ENCODE data around the gene CLDN18.

The CLDN18 gene

DNA sequence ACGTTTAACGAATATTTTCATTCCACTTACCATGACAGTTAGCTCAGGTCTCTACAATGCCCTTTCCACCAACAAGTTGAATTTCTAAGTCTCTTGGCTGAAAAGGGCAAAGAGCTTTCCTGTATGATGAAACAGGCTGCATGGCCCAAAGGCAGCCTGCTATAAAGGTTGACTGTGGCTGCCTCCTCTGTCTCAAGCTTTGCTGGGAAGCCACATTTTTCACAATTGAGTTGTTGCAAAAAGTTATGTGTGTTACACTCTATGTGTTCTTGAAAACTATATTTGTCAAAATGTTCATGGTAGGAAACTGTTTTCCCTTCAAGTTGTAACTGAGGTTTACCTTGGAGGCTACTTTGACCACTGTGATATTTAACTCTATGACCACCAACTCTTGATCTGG, 56.0 kb downstream of the CLDN18 start:
- no peaks in the 10 kb centered on the region for H3K9me3 ChIP-seq (ENCODE audit: insufficient read depth, low read depth, low read length)
- H3K9ac ChIP-seq (ENCODE audit: low read depth, low read length), result no peak overlapping the region
- H3K4me1 ChIP-seq (ENCODE audit: insufficient read depth, low read length), result no peaks in the 10 kb centered on the region
- peaks cover 56% of the 10 kb centered on the region for H3K36me3 ChIP-seq (ENCODE audit: insufficient read depth, low read length)
- H3K4me3 ChIP-seq (ENCODE audit: low read length), result no peak overlapping the region
- 97% methylated on average over 2 of the region's 2 CpGs for WGBS
- H3K27me3 ChIP-seq (ENCODE audit: insufficient read depth, low read length), result no peaks in the 10 kb centered on the region
- H3K27ac ChIP-seq (ENCODE audit: low read depth, low read length), result no peak overlapping the region

DNA sequence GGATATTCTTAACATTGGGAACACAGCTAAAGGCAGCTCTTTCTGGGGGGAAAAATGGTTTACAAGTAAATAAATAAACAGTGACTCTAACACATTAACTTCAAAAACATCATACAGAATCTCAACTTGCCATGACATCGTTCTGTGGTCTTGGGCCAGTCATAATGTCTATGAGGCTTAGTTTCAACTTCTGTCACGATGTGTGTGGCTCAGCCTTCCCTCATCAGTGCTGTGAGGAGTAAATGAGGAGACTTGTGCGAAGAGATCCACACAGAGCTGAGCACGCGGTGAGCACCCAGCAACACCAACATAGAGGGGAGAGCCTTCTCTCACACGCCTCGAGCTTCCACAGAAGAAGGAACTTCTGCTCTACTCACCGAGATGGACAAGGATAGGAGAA, 56.4 kb downstream of the CLDN18 start:
- H3K36me3 ChIP-seq (ENCODE audit: insufficient read depth, low read length), result peaks cover 60% of the 10 kb centered on the region
- H3K27me3 ChIP-seq (ENCODE audit: insufficient read depth, low read length), result no peaks in the 10 kb centered on the region
- no peak overlapping the region for H3K4me3 ChIP-seq (ENCODE audit: low read length)
- H3K9ac ChIP-seq (ENCODE audit: low read depth, low read length), result no peak overlapping the region
- H3K9me3 ChIP-seq (ENCODE audit: insufficient read depth, low read depth, low read length), result no peaks in the 10 kb centered on the region
- H3K4me1 ChIP-seq (ENCODE audit: insufficient read depth, low read length), result no peaks in the 10 kb centered on the region
- 96% methylated on average over 8 of the region's 8 CpGs for WGBS
- no peak overlapping the region for H3K27ac ChIP-seq (ENCODE audit: low read depth, low read length)

DNA sequence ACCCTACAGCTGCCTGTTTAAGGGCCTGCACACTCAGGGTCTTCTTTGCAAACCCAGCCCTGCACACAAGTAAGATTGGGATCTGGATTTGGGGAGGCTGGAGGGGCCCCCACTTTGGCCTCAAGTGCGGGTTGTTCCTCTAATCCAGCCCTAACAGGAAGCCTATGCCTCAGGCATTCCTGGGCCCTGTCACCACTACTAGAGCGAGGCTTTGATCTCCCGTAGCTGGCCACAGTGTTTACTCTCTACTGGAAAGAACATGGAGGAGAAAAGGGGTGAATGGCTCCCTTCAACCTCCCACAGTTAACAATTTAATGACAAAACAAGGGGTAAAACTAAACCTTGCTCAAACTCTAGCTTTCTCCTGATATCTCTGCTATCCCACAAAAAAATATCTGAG, 57.0 kb downstream of the CLDN18 start:
- H3K9me3 ChIP-seq (ENCODE audit: insufficient read depth, low read depth, low read length), result no peaks in the 10 kb centered on the region
- H3K9ac ChIP-seq (ENCODE audit: low read depth, low read length), result no peak overlapping the region
- 95% methylated on average over 1 of the region's 3 CpGs for WGBS
- no peak overlapping the region for H3K4me3 ChIP-seq (ENCODE audit: low read length)
- no peaks in the 10 kb centered on the region for H3K4me1 ChIP-seq (ENCODE audit: insufficient read depth, low read length)
- H3K27me3 ChIP-seq (ENCODE audit: insufficient read depth, low read length), result no peaks in the 10 kb centered on the region
- peaks cover 60% of the 10 kb centered on the region for H3K36me3 ChIP-seq (ENCODE audit: insufficient read depth, low read length)
- H3K27ac ChIP-seq (ENCODE audit: low read depth, low read length), result no peak overlapping the region

DNA sequence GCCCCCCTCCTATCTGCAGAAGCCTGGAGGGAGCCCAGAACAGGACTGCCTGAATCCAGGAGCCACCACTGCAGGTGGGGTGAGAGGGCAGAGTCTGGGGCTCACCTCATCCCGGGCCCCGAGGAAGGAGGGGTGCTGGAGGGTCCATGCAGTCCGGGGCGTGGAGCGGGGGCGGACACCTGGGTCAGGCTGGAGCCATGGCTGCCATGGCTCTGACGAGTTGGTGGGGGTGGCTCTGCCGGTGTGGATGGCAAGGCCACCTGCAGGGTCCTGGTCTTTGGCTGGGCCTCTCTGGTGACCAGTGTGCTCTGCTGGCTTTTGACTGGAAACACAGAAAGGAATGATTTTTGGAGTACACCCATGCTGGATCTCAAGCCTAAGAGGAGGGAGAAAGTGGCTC, 58.1 kb downstream of the CLDN18 start:
- Histone ChIP-seq H3K9me3 (ENCODE audit: insufficient read depth, low read depth, low read length) (no peaks in the 10 kb centered on the region), H3K27ac (ENCODE audit: low read depth, low read length) (no peak overlapping the region), H3K36me3 (ENCODE audit: insufficient read depth, low read length) (peaks cover 53% of the 10 kb centered on the region), H3K4me1 (ENCODE audit: insufficient read depth, low read length) (0 out of 2 replicates have a peak, but pooled peaks cover 3% of the 10 kb centered on the region), H3K27me3 (ENCODE audit: insufficient read depth, low read length) (no peaks in the 10 kb centered on the region), H3K4me3 (ENCODE audit: low read length) (no peak overlapping the region), H3K9ac (ENCODE audit: low read depth, low read length) (no peak overlapping the region)
- WGBS, result 83% methylated on average over 8 of the region's 8 CpGs

GRCh38 chr3:138068579-138069174, 58.7 kb downstream of the CLDN18 start:
- WGBS, result 44% methylated on average over 14 of the region's 14 CpGs
- Histone ChIP-seq H3K4me3 (ENCODE audit: low read length) (no peak overlapping the region), H3K36me3 (ENCODE audit: insufficient read depth, low read length) (peaks cover 48% of the 10 kb centered on the region), H3K9me3 (ENCODE audit: insufficient read depth, low read depth, low read length) (no peaks in the 10 kb centered on the region), H3K27ac (ENCODE audit: low read depth, low read length) (no peak overlapping the region), H3K4me1 (ENCODE audit: insufficient read depth, low read length) (0 out of 2 replicates have a peak, but pooled peaks cover 3% of the 10 kb centered on the region), H3K27me3 (ENCODE audit: insufficient read depth, low read length) (no peaks in the 10 kb centered on the region), H3K9ac (ENCODE audit: low read depth, low read length) (no peak overlapping the region)

- no peak overlapping the region for H3K9ac ChIP-seq (ENCODE audit: low read depth, low read length)
- 0 out of 2 replicates have a peak, but pooled peaks cover 3% of the 10 kb centered on the region for H3K4me1 ChIP-seq (ENCODE audit: insufficient read depth, low read length)
- no peaks in the 10 kb centered on the region for H3K9me3 ChIP-seq (ENCODE audit: insufficient read depth, low read depth, low read length)
- H3K4me3 ChIP-seq (ENCODE audit: low read length), result no peak overlapping the region
- peaks cover 35% of the 10 kb centered on the region for H3K36me3 ChIP-seq (ENCODE audit: insufficient read depth, low read length)
- no peaks in the 10 kb centered on the region for H3K27me3 ChIP-seq (ENCODE audit: insufficient read depth, low read length)
- WGBS, result 88% methylated on average over 4 of the region's 4 CpGs
- H3K27ac ChIP-seq (ENCODE audit: low read depth, low read length), result no peak overlapping the region
These were observed 60.0 kb downstream of the CLDN18 start for GRCh38 chr3:138070006-138070405.

DNA sequence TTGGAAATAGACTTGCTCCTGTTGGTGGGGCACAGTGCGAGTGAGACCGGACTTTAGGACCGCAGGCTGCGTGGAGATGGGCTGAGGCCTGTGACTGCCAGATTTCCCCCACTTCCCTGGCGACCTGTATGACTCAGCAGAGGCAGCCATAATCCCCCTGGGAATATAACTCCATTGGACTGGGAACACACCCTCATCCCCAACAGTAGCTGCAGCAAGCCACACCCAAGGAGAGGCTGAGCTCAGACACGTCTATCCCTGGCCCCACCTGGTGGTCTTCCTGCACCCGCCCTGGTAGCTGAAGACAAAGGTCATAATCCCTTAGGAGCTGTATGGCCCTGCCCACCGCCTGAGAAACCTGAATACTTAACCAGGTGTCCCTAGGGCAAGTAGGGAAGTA, 62.8 kb downstream of the CLDN18 start:
- Histone ChIP-seq H3K27ac (ENCODE audit: low read depth, low read length) (peak overlapping the region; percentile 30; the same call in 1 of the 2 replicates), H3K36me3 (ENCODE audit: insufficient read depth, low read length) (peaks cover 35% of the 10 kb centered on the region)

GRCh38 chr3:138078096-138078495, 68.1 kb downstream of the CLDN18 start:
- peaks cover 19% of the 10 kb centered on the region; the same call in 1 of the 2 replicates for H3K4me1 ChIP-seq (ENCODE audit: insufficient read depth, low read length)
- peaks cover 51% of the 10 kb centered on the region for H3K36me3 ChIP-seq (ENCODE audit: insufficient read depth, low read length)

More for the DNA sequence above, 62.8 kb downstream of the CLDN18 start:
- Histone ChIP-seq H3K9ac (ENCODE audit: low read depth, low read length) (peak overlapping the region; percentile 31; the same call in 1 of the 2 replicates), H3K4me1 (ENCODE audit: insufficient read depth, low read length) (0 out of 2 replicates have a peak, but pooled peaks cover 3% of the 10 kb centered on the region), H3K27me3 (ENCODE audit: insufficient read depth, low read length) (no peaks in the 10 kb centered on the region), H3K4me3 (ENCODE audit: low read length) (no peak overlapping the region), H3K9me3 (ENCODE audit: insufficient read depth, low read depth, low read length) (no peaks in the 10 kb centered on the region)
- WGBS, result 81% methylated on average over 8 of the region's 8 CpGs

DNA sequence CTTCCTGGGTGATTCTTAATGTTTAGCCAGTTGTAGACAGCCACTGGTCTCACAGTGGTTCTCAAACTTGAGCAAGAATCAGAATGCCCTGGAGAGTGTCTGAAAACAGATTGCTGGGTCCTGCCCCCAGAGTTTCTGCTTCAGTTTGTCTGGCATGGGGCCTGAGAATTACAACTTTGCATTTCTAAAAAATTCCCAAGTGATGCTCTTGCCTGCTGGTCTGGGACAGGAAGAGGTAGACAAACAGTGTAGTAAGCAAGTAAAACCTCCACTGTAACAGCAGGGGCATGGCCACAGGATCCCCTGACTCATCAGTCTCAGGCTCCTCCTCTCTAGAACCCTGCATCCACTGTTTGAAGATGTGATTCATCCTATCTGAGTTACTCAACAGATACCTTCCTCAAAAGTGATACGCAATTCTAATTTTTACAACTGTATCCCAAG, 69.0 kb downstream of the CLDN18 start:
- H3K27me3 ChIP-seq (ENCODE audit: insufficient read depth, low read length), result no peaks in the 10 kb centered on the region
- no peak overlapping the region for H3K4me3 ChIP-seq (ENCODE audit: low read length)
- H3K9ac ChIP-seq (ENCODE audit: low read depth, low read length), result no peak overlapping the region
- 17% methylated on average over 1 of the region's 1 CpG for WGBS
- H3K36me3 ChIP-seq (ENCODE audit: insufficient read depth, low read length), result peaks cover 59% of the 10 kb centered on the region
- H3K9me3 ChIP-seq (ENCODE audit: insufficient read depth, low read depth, low read length), result no peaks in the 10 kb centered on the region
- H3K4me1 ChIP-seq (ENCODE audit: insufficient read depth, low read length), result peaks cover 21% of the 10 kb centered on the region; the same call in 1 of the 2 replicates
- peak overlapping the region; percentile 40; the same call in 1 of the 2 replicates for H3K27ac ChIP-seq (ENCODE audit: low read depth, low read length)

More at GRCh38 chr3:138078096-138078495, 68.1 kb downstream of the CLDN18 start:
- whole genome bisulfite sequencing, result 83% methylated on average over 4 of the region's 4 CpGs
- H3K9me3 ChIP-seq (ENCODE audit: insufficient read depth, low read depth, low read length), result no peaks in the 10 kb centered on the region
- no peak overlapping the region for H3K27ac ChIP-seq (ENCODE audit: low read depth, low read length)
- no peak overlapping the region for H3K9ac ChIP-seq (ENCODE audit: low read depth, low read length)
- no peak overlapping the region for H3K4me3 ChIP-seq (ENCODE audit: low read length)
- no peaks in the 10 kb centered on the region for H3K27me3 ChIP-seq (ENCODE audit: insufficient read depth, low read length)

GRCh38 chr3:138079901-138080300, 69.9 kb downstream of the CLDN18 start:
- Histone ChIP-seq H3K27me3 (ENCODE audit: insufficient read depth, low read length) (no peaks in the 10 kb centered on the region), H3K4me1 (ENCODE audit: insufficient read depth, low read length) (peaks cover 21% of the 10 kb centered on the region; the same call in 1 of the 2 replicates), H3K9ac (ENCODE audit: low read depth, low read length) (no peak overlapping the region), H3K9me3 (ENCODE audit: insufficient read depth, low read depth, low read length) (no peaks in the 10 kb centered on the region), H3K27ac (ENCODE audit: low read depth, low read length) (no peak overlapping the region), H3K36me3 (ENCODE audit: insufficient read depth, low read length) (peaks cover 68% of the 10 kb centered on the region), H3K4me3 (ENCODE audit: low read length) (no peak overlapping the region)
- WGBS, result 84% methylated on average over 5 of the region's 5 CpGs

DNA sequence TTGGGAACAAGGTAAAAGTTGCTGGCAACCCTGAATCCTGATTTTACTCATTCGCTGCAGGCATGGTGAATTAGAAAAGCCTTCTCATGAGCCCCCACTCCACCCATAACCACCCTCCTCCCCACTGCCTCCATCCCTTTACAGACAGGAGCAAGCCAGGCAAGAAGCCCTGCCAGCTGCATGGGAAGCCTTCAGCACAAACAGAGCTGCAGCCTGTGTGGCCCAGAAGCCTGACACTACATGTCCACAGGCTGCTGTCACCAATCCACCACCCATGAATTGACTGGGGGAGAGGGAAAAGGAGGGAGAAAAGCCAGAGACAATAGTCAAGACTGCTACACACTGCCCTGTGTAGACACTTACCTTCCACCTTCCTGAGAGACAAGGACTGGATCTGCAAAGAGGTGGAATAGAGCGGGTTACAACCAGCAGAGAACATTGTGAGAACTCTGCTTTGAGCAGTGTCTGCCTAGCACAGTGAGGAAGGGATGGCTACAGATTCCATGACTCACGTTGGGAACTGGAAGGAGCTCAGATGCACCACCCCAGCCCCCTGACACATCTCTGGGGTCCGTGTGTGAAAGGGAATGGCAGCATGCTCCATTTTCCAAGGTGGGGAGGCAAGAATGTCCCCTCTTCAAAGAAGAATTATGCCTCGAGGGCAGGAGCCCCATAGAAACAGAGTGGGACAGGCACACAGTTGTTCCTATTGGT, 71.6 kb downstream of the CLDN18 start:
- H3K9me3 ChIP-seq (ENCODE audit: insufficient read depth, low read depth, low read length), result no peaks in the 10 kb centered on the region
- peaks cover 64% of the 10 kb centered on the region for H3K36me3 ChIP-seq (ENCODE audit: insufficient read depth, low read length)
- no peak overlapping the region for H3K27ac ChIP-seq (ENCODE audit: low read depth, low read length)
- H3K4me1 ChIP-seq (ENCODE audit: insufficient read depth, low read length), result peaks cover 21% of the 10 kb centered on the region; the same call in 1 of the 2 replicates
- no peak overlapping the region for H3K9ac ChIP-seq (ENCODE audit: low read depth, low read length)
- WGBS, result 82% methylated on average over 5 of the region's 5 CpGs
- no peaks in the 10 kb centered on the region for H3K27me3 ChIP-seq (ENCODE audit: insufficient read depth, low read length)
- no peak overlapping the region for H3K4me3 ChIP-seq (ENCODE audit: low read length)
